Endothelial cell (in vitro differentiated cells): ENCODE data around the gene PNPLA5. TPM values are rescaled to one million over a fixed set of nuclear protein-coding genes. Genes with fewer than 3 reads are reported as not detected.

ENCODE experiments used
- DNase-seq: peaks from one replicate; pipeline ENCODE4 v3.0.0; 2021; ENCODE audit warnings: low spot score
- H3K27ac Mint-ChIP-seq: one replicate; pipeline ENCODE4 v1.8.0; 2021; ENCODE audit warnings: mixed read lengths, inconsistent platforms; ENCODE audit not compliant: unreplicated experiment
- H3K27me3 Mint-ChIP-seq: one replicate; pipeline ENCODE4 v1.8.0; 2021; ENCODE audit warnings: mild to moderate bottlenecking, moderate library complexity, mixed read lengths, inconsistent platforms; ENCODE audit not compliant: unreplicated experiment
- H3K36me3 Mint-ChIP-seq: one replicate; pipeline ENCODE4 v1.8.0; 2021; ENCODE audit warnings: mild to moderate bottlenecking, low read depth, mixed read lengths, inconsistent platforms; ENCODE audit not compliant: unreplicated experiment
- H3K4me1 Mint-ChIP-seq: one replicate; pipeline ENCODE4 v1.8.0; 2021; ENCODE audit warnings: mild to moderate bottlenecking, mixed read lengths, inconsistent platforms; ENCODE audit not compliant: unreplicated experiment
- H3K4me3 Mint-ChIP-seq: one replicate; pipeline ENCODE4 v1.8.0; 2021; ENCODE audit warnings: mild to moderate bottlenecking, mixed read lengths, inconsistent platforms; ENCODE audit not compliant: unreplicated experiment
- H3K9me3 Mint-ChIP-seq: one replicate; pipeline ENCODE4 v1.8.0; 2021; ENCODE audit warnings: mixed read lengths, inconsistent platforms; ENCODE audit not compliant: unreplicated experiment
- CTCF ChIP-seq: fragments of 200-600 bp; sonication (generic); IDR thresholded peaks from one replicate; pipeline ENCODE4 v1.5.0; 2021; ENCODE audit warnings: antibody characterized with exemption; ENCODE audit not compliant: unreplicated experiment
- total RNA-seq: library from RNA; stranded (reverse); fragmentation: NEBNext Ultra II Directional; extraction: Animal tissue kit (Norgen Biotek cat#: 25700); gene quantifications from one replicate; pipeline ENCODE4 v1.2.1, GENCODE V29; 2021; ENCODE audit not compliant: unreplicated experiment

Gene PNPLA5
- total RNA-seq, 1 donor from 2014 or later: not detected

GRCh38 chr22:43857367-43857766, 34.4 kb downstream of the PNPLA5 start:
- no peak for DNase-seq
- no peak overlapping the region for H3K4me3 Mint-ChIP-seq
- H3K36me3 Mint-ChIP-seq: peaks cover 12% of the 10 kb centered on the region
- peaks cover 49% of the 10 kb centered on the region for H3K4me1 Mint-ChIP-seq
- peaks cover 7% of the 10 kb centered on the region for H3K27me3 Mint-ChIP-seq
- no peaks in the 10 kb centered on the region for H3K9me3 Mint-ChIP-seq
- no peak for TF ChIP-seq CTCF
- no peak overlapping the region for H3K27ac Mint-ChIP-seq

GRCh38 chr22:43855431-43855830, 36.4 kb downstream of the PNPLA5 start:
- Mint-ChIP-seq H3K4me1 (peaks cover 61% of the 10 kb centered on the region), H3K4me3 (no peak overlapping the region), H3K36me3 (peaks cover 12% of the 10 kb centered on the region), H3K27me3 (peaks cover 7% of the 10 kb centered on the region), H3K27ac (no peak overlapping the region), H3K9me3 (no peaks in the 10 kb centered on the region)
- no peak for TF ChIP-seq CTCF
- DNase-seq: no peak

GRCh38 chr22:43854786-43855271, 37.0 kb downstream of the PNPLA5 start:
- peaks cover 7% of the 10 kb centered on the region for H3K27me3 Mint-ChIP-seq
- DNase-seq: no peak
- no peaks in the 10 kb centered on the region for H3K9me3 Mint-ChIP-seq
- peak overlapping the region; percentile 22 for H3K27ac Mint-ChIP-seq
- no peak overlapping the region for H3K4me3 Mint-ChIP-seq
- no peak for TF ChIP-seq CTCF
- peaks cover 60% of the 10 kb centered on the region for H3K4me1 Mint-ChIP-seq
- peaks cover 12% of the 10 kb centered on the region for H3K36me3 Mint-ChIP-seq

GRCh38 chr22:43854121-43854785, 37.6 kb downstream of the PNPLA5 start:
- no peak for TF ChIP-seq CTCF
- H3K4me3 Mint-ChIP-seq: no peak overlapping the region
- peaks cover 10% of the 10 kb centered on the region for H3K36me3 Mint-ChIP-seq
- no peaks in the 10 kb centered on the region for H3K9me3 Mint-ChIP-seq
- H3K27ac Mint-ChIP-seq: no peak overlapping the region
- DNase-seq: no peak
- H3K27me3 Mint-ChIP-seq: peaks cover 9% of the 10 kb centered on the region
- peaks cover 60% of the 10 kb centered on the region for H3K4me1 Mint-ChIP-seq

- Mint-ChIP-seq H3K27me3 (peaks cover 9% of the 10 kb centered on the region), H3K4me3 (no peak overlapping the region), H3K9me3 (no peaks in the 10 kb centered on the region), H3K27ac (peak overlapping the region; percentile 86), H3K36me3 (peaks cover 5% of the 10 kb centered on the region), H3K4me1 (peaks cover 59% of the 10 kb centered on the region)
- no peak for TF ChIP-seq CTCF
- DNase-seq: no peak
These were observed 38.4 kb downstream of the PNPLA5 start for GRCh38 chr22:43853328-43853931.
